Colonic mucosa (tissue), 4 donors: ENCODE measurements around the gene MYOC. TPM values are rescaled to one million over a fixed set of nuclear protein-coding genes. Genes with fewer than 3 reads are reported as not detected.

Experiments
- DNase-seq: peaks from one replicate; pipeline ENCODE4 v3.0.0-alpha.2; 2020
- H3K27ac ChIP-seq: fragments of 200-600 bp; one replicate; pipeline ENCODE4 v1.8.0; 2021
- H3K27me3 ChIP-seq: fragments of 200-600 bp; one replicate; pipeline ENCODE4 v1.8.0; 2021
- H3K36me3 ChIP-seq: fragments of 200-600 bp; one replicate; pipeline ENCODE4 v1.8.0; 2021
- H3K4me1 ChIP-seq: fragments of 200-600 bp; one replicate; pipeline ENCODE4 v1.8.0; 2021; ENCODE audit warnings: mild to moderate bottlenecking
- H3K4me3 ChIP-seq: fragments of 200-600 bp; one replicate; pipeline ENCODE4 v1.8.0; 2021
- H3K9ac ChIP-seq, 2 donors: one replicate each; pipeline ENCODE4 v1.7.0; 2013; ENCODE audit warnings: control low read depth in 2 of 2, low read depth in 2 of 2, low read length in 2 of 2
- H3K9me3 ChIP-seq: fragments of 200-600 bp; one replicate; pipeline ENCODE4 v1.8.0; 2021
- intact Hi-C: fragments of 100-400 bp; cut with DNase I; formaldehyde crosslinking; loops from one replicate; pipeline ENCODE4 v1.14.1; 2022
- total RNA-seq, 2 donors: library from RNA; stranded (reverse); fragmentation: NEBNext Ultra II Directional in 1 of 2; extraction: Animal tissue kit (Norgen Biotek cat#: 25700) in 1 of 2; gene quantifications; one replicate each; pipeline ENCODE4 v1.2.1, GENCODE V29; 2021
- TF ChIP-seq, protein P1 (sequence below): fragments of 200-600 bp; IDR thresholded peaks from one replicate; pipeline ENCODE4 v1.8.0; 2022; ENCODE audit warnings: antibody characterized with exemption, mild to moderate bottlenecking
- donor health status: healthy.
- donor health status: DM: no; HTN: no; CAD: no.
- donor health status: DM: no; HTN: no; CAD: no.

Gene MYOC
- total RNA-seq, 2 donors from 2014 or later = 0.62 to 1.3 TPM

DNA sequence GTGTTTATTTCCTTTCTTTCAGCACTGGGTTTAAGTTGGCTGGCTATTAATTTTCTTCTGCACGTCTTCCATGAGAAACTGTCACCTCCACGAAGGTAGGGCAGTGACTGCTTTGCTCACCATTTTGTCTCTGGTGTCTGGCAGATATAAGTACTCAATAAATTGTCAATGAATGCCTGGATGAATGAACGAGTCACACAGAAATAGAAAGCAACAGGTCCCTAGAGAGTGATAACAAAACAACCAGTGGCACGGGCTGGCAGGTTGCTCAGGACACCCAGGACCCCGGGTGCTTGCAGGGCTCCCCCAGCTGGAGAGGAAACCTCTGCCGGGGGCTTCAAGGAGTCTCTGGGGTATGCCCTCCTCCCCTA is 3.2 kb upstream of the MYOC start:
- no peak for DNase-seq
- Histone ChIP-seq H3K9me3 (no peaks in the 10 kb centered on the region), H3K36me3 (no peaks in the 10 kb centered on the region), H3K9ac (no peak overlapping the region), H3K4me3 (no peak overlapping the region), H3K4me1 (no peaks in the 10 kb centered on the region), H3K27ac (peak overlapping the region; percentile 27), H3K27me3 (no peaks in the 10 kb centered on the region)
- TF ChIP-seq, protein P1, sequence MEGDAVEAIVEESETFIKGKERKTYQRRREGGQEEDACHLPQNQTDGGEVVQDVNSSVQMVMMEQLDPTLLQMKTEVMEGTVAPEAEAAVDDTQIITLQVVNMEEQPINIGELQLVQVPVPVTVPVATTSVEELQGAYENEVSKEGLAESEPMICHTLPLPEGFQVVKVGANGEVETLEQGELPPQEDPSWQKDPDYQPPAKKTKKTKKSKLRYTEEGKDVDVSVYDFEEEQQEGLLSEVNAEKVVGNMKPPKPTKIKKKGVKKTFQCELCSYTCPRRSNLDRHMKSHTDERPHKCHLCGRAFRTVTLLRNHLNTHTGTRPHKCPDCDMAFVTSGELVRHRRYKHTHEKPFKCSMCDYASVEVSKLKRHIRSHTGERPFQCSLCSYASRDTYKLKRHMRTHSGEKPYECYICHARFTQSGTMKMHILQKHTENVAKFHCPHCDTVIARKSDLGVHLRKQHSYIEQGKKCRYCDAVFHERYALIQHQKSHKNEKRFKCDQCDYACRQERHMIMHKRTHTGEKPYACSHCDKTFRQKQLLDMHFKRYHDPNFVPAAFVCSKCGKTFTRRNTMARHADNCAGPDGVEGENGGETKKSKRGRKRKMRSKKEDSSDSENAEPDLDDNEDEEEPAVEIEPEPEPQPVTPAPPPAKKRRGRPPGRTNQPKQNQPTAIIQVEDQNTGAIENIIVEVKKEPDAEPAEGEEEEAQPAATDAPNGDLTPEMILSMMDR = no peak
- intact Hi-C loops = no loop called here

DNA sequence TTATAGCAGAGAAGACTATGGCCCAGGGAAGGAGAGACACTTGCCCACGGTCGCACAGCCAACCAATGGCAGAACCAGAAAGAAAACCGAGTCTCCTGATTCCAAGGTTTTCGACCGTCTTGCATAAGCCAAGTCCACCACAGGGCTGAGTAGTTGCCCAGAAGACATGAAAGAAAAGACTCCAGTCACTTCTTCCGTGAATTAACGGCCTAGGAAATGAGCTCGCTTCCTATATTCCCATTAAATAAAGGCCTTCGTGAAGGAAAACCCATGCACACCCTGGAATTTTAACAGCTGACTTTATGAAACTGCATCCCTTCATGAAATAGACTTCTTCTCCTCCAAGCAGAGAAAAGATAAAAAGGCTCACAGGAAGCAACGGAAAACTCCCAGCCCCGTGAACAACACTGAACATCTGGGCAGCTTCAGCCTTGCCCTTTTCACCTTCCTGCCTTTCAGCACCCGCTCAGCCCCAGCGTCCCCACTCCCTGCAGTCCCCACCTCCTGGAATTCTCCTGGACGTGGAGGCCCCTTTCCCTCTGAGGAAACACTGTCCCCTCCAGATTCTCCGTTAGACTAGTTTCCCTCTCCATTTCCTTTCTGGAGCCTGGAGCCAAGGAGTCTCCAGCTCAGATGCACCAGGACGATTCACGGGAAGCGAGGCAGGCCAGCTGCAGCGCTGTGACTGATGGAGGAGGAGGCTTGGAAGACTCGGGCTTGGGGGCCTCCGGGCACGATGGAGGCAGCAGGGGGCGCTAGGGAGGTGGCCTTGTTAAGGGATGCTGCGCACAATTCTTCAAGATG is 2.7 kb upstream of the MYOC start:
- DNase-seq = peak; percentile 70
- H3K4me1 ChIP-seq = no peaks in the 10 kb centered on the region
- no peaks in the 10 kb centered on the region for H3K27me3 ChIP-seq
- TF ChIP-seq, protein P1 = peak; percentile 47
- no peaks in the 10 kb centered on the region for H3K36me3 ChIP-seq
- H3K9ac ChIP-seq = peak overlapping the region; percentile 6 to 39
- H3K27ac ChIP-seq = peak overlapping the region; percentile 27
- intact Hi-C loops = no loop called here
- H3K4me3 ChIP-seq = no peak overlapping the region
- H3K9me3 ChIP-seq = no peaks in the 10 kb centered on the region

DNA sequence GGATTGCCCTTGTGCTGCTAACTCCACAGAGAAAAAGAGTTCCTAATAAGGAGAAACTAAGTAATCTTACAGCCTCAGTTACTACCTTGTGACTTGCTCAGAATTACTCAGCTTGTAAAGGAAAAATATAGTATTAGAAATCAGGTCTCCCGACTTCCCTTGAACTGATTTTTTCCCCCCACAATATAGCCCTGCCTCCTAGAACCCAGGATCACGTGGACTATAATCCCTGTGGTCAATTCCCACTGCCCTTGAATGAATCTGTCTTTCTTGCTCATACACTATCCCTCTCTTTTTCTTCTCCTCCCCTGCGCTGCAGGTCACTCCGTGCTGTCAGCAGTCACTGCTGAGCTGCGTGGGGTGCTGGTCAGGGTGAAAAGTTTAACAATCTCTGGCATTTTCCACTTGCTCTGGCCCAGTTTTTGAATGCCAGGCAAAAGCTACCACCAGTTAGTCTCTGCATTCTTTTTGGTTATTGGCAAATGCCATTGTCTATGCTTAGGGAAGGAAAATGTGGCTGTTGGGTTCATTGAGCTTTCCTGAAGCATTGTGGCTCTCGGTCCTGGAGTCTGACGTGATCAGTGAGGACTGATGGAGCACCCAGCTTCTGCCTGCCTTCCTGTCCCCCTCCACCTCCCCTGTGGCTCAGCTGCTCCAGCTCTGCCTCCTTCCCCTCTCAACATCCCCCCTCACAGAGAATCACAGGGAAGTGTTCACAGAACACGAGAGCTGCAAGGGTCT is 1.9 kb upstream of the MYOC start:
- DNase-seq = no peak

DNA sequence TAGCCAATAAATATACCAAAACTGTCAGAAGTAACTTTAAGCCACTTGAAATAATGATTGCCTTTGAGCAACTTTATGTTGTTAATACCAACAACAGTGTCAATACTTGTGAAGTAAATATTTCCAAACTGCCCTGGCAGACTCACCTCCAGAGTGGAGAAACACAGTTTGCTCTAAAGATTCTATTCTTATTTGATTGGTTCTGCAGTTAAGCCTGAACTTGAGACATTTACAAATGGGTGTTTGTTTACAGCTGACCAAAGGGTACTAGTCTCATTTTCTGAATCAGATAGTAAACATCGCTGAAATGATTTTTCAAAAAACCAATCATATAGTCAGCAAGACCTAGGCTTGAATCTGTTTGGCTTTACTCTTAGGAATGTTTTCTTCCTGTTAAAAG is 1.3 kb upstream of the MYOC start:
- Histone ChIP-seq H3K27me3 (no peaks in the 10 kb centered on the region), H3K9ac (no peak overlapping the region), H3K4me1 (no peaks in the 10 kb centered on the region), H3K27ac (no peak overlapping the region), H3K4me3 (no peak overlapping the region), H3K9me3 (no peaks in the 10 kb centered on the region), H3K36me3 (no peaks in the 10 kb centered on the region)
- intact Hi-C loops = no loop called here
- TF ChIP-seq, protein P1 = no peak
- no peak for DNase-seq

More for the DNA sequence above, 1.9 kb upstream of the MYOC start:
- no peak overlapping the region for H3K4me3 ChIP-seq
- no peaks in the 10 kb centered on the region for H3K9me3 ChIP-seq
- no peaks in the 10 kb centered on the region for H3K4me1 ChIP-seq
- intact Hi-C loops = no loop called here
- no peaks in the 10 kb centered on the region for H3K36me3 ChIP-seq
- TF ChIP-seq, protein P1 = no peak
- no peaks in the 10 kb centered on the region for H3K27me3 ChIP-seq
- no peak overlapping the region for H3K27ac ChIP-seq
- H3K9ac ChIP-seq = no peak overlapping the region

DNA sequence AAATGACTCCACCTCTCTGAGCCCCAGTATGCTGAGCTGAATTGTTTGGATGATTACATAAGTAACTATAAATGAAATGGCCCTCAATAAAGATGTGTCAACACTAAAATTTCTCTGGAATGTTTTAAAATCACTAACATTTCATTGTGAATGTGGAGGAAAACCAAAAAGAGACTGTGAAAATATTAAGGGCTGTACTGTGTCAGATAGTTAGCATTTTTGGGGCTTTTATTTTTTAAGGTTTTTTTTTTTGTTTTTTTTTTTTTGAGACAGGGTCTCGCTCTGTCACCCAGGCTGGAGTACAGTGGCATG is 6.3 kb downstream of the MYOC start:
- H3K36me3 ChIP-seq = no peaks in the 10 kb centered on the region
- no peak for DNase-seq
- H3K4me3 ChIP-seq = no peak overlapping the region
- H3K27me3 ChIP-seq = no peaks in the 10 kb centered on the region
- H3K4me1 ChIP-seq = peaks cover 6% of the 10 kb centered on the region
- H3K27ac ChIP-seq = no peak overlapping the region
- H3K9me3 ChIP-seq = no peaks in the 10 kb centered on the region
- intact Hi-C loops = loop anchor here (10.0 kb wide), 1 partner anchor 139 kb away; the partner anchor contains the start of gene METTL13
- TF ChIP-seq, protein P1 = no peak
- no peak overlapping the region for H3K9ac ChIP-seq
